Measurements from ENCODE around the gene FAF1.
"Not testable (repeated sequence)": the region's sequence is repeated elsewhere in the genome, so short reads cannot be mapped to it uniquely, and the experiment has no call there.

GRCh38 chr1:51005549-51005948 lies 45.5 kb upstream of the FAF1 start:
- TF ChIP-seq CTCF (IDR thresholded peaks at IDR 0.05; ENCODE audit: low read depth, low read length); POLR2A (IDR thresholded peaks at IDR 0.05; ENCODE audit: extremely low read depth, insufficient read length); MAX (IDR thresholded peaks at IDR 0.05; ENCODE audit: low read depth, low read length); MYC (IDR thresholded peaks at IDR 0.05; ENCODE audit: low read depth, low read length): not testable (repeated sequence)
